Prostate gland (tissue), 2 donors: ENCODE data around the gene SERINC4. TPM values are rescaled to one million over a fixed set of nuclear protein-coding genes. Genes with fewer than 3 reads are reported as not detected.
A peak's percentile ranks its signal among the peaks of the same experiment; 100 is the strongest.
"Not testable (repeated sequence)": the region's sequence is repeated elsewhere in the genome, so short reads cannot be mapped to it uniquely, and the experiment has no call there.

Source experiments
- DNase-seq: peaks from one replicate; pipeline ENCODE4 v3.0.0-alpha.2; 2019; ENCODE audit warnings: low spot score
- H3K27ac ChIP-seq, 2 donors: fragments of 200-600 bp; sonication (generic); 2 replicates each; pipeline ENCODE4 v1.5.1; 2017 to 2019
- H3K27me3 ChIP-seq: fragments of 200-600 bp; sonication (generic); replicated peaks from 2 replicates; pipeline ENCODE4 v1.5.1; 2019; ENCODE audit not compliant: insufficient read depth
- H3K36me3 ChIP-seq, 2 donors: fragments of 200-600 bp; sonication (generic); 1 replicate in 1 of 2; 2 replicates in 1 of 2; pipeline versions ENCODE4 v1.5.1 to v1.8.1; 2017 to 2019
- H3K4me1 ChIP-seq: fragments of 200-600 bp; sonication (generic); replicated peaks from 2 replicates; pipeline ENCODE4 v1.5.1; 2019
- H3K4me3 ChIP-seq, 2 donors: fragments of 200-600 bp; sonication (generic); 2 replicates each; pipeline ENCODE4 v1.5.1; 2017 to 2019
- H3K9me3 ChIP-seq: fragments of 200-600 bp; sonication (generic); 2 replicates; pipeline ENCODE4 v1.5.1; 2017
- POLR2A ChIP-seq: fragments of 450-650 bp; IDR thresholded peaks from one replicate; pipeline ENCODE4 v1.6.1; 2016; ENCODE audit warnings: antibody characterized with exemption, mild to moderate bottlenecking
- POLR2AphosphoS5 ChIP-seq: sonication (generic); formaldehyde crosslinking; IDR thresholded peaks from one replicate; pipeline ENCODE4 v1.6.1; 2017; ENCODE audit warnings: antibody characterized with exemption
- WGBS: methylation state at CpG from one replicate; pipeline ENCODE4 v1.1.5; 2018; 5-methylcytosine and 5-hydroxymethylcytosine counted together
- intact Hi-C: fragments of 100-400 bp; cut with DNase I; formaldehyde crosslinking; loops from one replicate; pipeline ENCODE4 v1.14.2; 2022
- total RNA-seq, 2 donors: library from RNA; depleted of rRNA; stranded (reverse); fragments of >200 nt; gene quantifications; one replicate each; pipeline ENCODE4 v1.1.0, GENCODE V29; 2016
- TF ChIP-seq, protein P1 (sequence below), 4 experiments: fragments of 200-600 bp in 2 of 4; fragments of 450-650 bp in 2 of 4; sonication (generic) in 2 of 4; IDR thresholded peaks; 1 replicate in 3 of 4; 2 replicates in 1 of 4; pipeline ENCODE4 v1.5.1; 2016 to 2019; ENCODE audit warnings: antibody characterized with exemption in 4 of 4, mild to moderate bottlenecking in 2 of 4, moderate library complexity in 2 of 4

SERINC4 gene
- total RNA-seq, 2 donors from 2014 or later = 3.9 TPM; not detected in 1

DNA sequence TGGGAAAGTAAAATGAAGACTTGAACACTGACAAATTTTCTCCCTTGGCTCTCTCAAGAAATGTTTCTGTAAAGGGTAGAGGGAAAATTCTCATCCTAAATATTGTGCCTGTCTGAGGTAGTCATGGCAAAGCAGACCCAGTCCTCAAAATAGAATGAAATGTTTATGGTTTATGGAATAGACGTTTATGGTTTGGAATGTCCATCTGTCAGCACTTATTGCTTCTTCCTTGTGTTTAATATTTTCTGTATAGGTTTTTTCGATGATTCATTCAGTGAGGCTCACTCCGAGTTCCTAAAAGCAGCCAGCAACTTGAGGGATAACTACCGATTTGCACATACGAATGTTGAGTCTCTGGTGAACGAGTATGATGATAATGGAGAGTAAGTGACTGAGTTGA lies 37.2 kb downstream of the SERINC4 start:
- H3K4me3 ChIP-seq = no peak overlapping the region
- 79% methylated on average over 6 of the region's 6 CpGs for WGBS
- TF ChIP-seq, protein P1, sequence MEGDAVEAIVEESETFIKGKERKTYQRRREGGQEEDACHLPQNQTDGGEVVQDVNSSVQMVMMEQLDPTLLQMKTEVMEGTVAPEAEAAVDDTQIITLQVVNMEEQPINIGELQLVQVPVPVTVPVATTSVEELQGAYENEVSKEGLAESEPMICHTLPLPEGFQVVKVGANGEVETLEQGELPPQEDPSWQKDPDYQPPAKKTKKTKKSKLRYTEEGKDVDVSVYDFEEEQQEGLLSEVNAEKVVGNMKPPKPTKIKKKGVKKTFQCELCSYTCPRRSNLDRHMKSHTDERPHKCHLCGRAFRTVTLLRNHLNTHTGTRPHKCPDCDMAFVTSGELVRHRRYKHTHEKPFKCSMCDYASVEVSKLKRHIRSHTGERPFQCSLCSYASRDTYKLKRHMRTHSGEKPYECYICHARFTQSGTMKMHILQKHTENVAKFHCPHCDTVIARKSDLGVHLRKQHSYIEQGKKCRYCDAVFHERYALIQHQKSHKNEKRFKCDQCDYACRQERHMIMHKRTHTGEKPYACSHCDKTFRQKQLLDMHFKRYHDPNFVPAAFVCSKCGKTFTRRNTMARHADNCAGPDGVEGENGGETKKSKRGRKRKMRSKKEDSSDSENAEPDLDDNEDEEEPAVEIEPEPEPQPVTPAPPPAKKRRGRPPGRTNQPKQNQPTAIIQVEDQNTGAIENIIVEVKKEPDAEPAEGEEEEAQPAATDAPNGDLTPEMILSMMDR (IDR thresholded peaks at IDR 0.05) = no peak
- TF ChIP-seq POLR2A = no peak
- TF ChIP-seq POLR2AphosphoS5 = no peak
- no peak for DNase-seq
- intact Hi-C loops = no loop called here
- no peaks in the 10 kb centered on the region for H3K27me3 ChIP-seq
- peaks cover 0 to 7% of the 10 kb centered on the region in 2 donors for H3K36me3 ChIP-seq
- H3K4me1 ChIP-seq = no peaks in the 10 kb centered on the region
- no peak overlapping the region for H3K27ac ChIP-seq
- no peaks in the 10 kb centered on the region for H3K9me3 ChIP-seq

DNA sequence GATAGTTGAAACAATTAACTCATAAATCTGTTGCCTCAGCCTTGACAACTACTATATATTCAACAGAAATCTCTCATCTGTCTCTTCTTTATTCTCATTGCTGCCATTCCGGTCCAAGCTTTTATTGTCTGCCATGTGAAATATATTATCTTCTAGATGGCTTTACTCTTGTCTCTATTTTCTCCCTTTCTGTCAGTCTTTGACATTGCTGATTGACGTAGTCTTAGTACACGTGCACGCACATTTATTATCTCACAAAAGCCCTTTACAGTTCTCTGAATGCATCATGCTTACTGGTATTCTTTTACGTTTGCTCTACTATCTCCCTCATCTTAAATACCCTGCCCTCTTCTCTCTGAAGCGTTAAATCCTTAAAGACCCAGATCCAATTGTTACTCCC lies 48.1 kb downstream of the SERINC4 start:
- H3K9me3 ChIP-seq = no peaks in the 10 kb centered on the region
- no peak overlapping the region for H3K4me3 ChIP-seq
- DNase-seq = no peak
- intact Hi-C loops = no loop called here
- H3K36me3 ChIP-seq = no peaks in the 10 kb centered on the region
- WGBS = 45% methylated on average over 6 of the region's 6 CpGs
- TF ChIP-seq POLR2AphosphoS5 (no peak), POLR2A (no peak)
- TF ChIP-seq, protein P1 (IDR thresholded peaks at IDR 0.05) = no peak
- H3K4me1 ChIP-seq = peaks cover 4% of the 10 kb centered on the region
- H3K27me3 ChIP-seq = no peaks in the 10 kb centered on the region
- H3K27ac ChIP-seq = no peak overlapping the region

DNA sequence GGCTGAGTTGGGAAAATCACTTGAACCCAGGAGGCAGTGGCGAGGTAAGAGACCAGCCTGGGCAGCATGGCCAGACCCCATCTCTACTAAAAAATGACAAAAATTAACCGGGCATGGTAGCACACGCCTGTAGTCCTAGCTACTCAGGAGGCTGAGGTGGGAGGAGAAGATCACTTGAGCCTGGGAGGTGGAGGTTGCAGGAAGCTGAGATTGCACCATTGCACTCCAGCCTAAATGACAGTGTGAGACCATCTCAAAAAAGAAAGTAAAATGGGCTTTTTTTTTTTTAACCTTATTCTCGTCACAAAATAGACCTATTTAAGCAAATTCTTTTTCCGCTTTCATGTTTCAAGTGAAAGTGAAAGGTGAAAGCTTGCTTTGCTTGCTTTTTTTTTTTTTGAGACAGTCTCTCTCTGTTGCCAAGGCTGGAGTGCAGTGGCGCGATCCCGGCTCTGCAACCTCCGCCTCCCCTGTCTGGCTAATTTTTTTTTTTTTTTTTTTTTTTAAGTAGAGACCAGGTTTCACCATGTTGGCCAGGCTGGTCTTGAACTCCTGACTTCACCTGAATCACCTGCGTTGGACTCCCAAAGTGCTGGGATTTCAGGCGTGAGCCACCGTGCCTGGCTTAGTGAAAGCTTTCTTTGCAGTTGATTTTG lies 50.2 kb downstream of the SERINC4 start:
- Histone ChIP-seq H3K9me3 (no peaks in the 10 kb centered on the region), H3K27ac (peak overlapping the region in 1 of 2 donors; percentile 3), H3K27me3 (no peaks in the 10 kb centered on the region), H3K4me1 (peaks cover 4% of the 10 kb centered on the region), H3K36me3 (no peaks in the 10 kb centered on the region), H3K4me3 (peak overlapping the region in 1 of 2 donors; percentile 20)
- no peak for DNase-seq
- TF ChIP-seq, protein P1 (IDR thresholded peaks at IDR 0.05) = no peak
- TF ChIP-seq POLR2AphosphoS5 = no peak
- TF ChIP-seq POLR2A = no peak
- intact Hi-C loops = no loop called here
- WGBS = 57% methylated on average over 12 of the region's 12 CpGs

DNA sequence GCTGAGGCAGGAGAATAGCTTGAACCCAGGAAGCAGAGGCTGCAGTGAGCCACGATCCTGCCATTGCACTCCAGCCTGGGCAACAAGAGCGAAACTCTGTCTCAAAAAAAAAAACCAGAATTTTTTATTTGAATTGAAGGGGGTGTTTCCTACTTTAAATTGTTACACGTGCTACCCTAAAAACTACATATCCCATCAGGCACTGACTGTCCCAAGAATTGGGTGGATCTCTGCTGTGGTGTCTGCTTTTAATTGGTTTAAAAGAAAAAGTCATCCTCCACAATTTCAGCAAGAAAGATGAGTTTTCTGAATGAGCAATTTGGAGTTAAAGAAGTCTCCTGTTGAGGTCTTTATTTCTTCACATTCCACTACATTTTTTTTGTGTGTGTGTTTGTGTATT lies 51.6 kb downstream of the SERINC4 start:
- 60% methylated on average over 3 of the region's 3 CpGs for WGBS
- Histone ChIP-seq H3K4me3 (peak overlapping the region in 1 of 2 donors; percentile 84), H3K9me3 (no peaks in the 10 kb centered on the region), H3K4me1 (peaks cover 4% of the 10 kb centered on the region), H3K27ac (no peak overlapping the region), H3K27me3 (no peaks in the 10 kb centered on the region), H3K36me3 (no peaks in the 10 kb centered on the region)
- intact Hi-C loops = no loop called here
- TF ChIP-seq, protein P1 (IDR thresholded peaks at IDR 0.05) = no peak
- no peak for TF ChIP-seq POLR2A
- no peak for TF ChIP-seq POLR2AphosphoS5
- DNase-seq = no peak

DNA sequence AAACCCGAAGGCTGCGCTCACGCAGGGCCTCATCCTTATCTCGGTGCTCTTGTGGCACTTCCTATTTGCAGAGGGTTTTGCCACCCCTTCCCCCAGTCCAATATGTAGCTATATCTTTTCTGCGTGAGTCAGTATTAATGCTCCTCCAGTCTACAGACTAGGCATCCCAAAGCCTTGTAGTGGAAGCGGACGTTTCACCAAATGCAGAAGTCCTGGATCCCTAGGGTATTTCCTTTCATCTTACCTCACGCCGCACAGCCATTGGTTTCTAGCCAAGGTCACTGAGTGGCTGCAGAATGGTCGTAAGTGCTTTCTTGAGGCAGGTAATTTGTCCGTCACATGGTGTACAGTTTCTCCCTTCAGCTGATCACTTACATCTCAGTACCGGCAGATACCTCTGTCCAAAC lies 53.1 kb downstream of the SERINC4 start:
- H3K4me1 ChIP-seq, DNase-seq, H3K36me3 ChIP-seq, H3K9me3 ChIP-seq, H3K27me3 ChIP-seq, intact Hi-C loops: not testable (repeated sequence)
- H3K4me3 ChIP-seq = peak overlapping the region; percentile 84 to 90
- H3K27ac ChIP-seq = peak overlapping the region; percentile 94 to 96
- under 1% methylated on average over 12 of the region's 12 CpGs for WGBS
